ENCODE data around the gene HSD17B12. TPM values are rescaled to one million over a fixed set of nuclear protein-coding genes. Genes with fewer than 3 reads are reported as not detected.

HSD17B12 gene
- total RNA-seq, 1 donor from 2014 or later: 83.6 TPM

GRCh38 chr11:43899094-43899493 is 218.6 kb downstream of the HSD17B12 start:
- H3K4me3 ChIP-seq: no peak overlapping the region
- H3K27ac ChIP-seq (replicated peaks): no peak overlapping the region
- DNase-seq: no peak
- H3K36me3 ChIP-seq: peaks cover 82% of the 10 kb centered on the region
- no peaks in the 10 kb centered on the region for H3K4me1 ChIP-seq
- no peak for TF ChIP-seq CTCF (IDR thresholded peaks at IDR 0.05; ENCODE audit: borderline replicate concordance)
- H3K27me3 ChIP-seq (ENCODE audit: low read depth): no peaks in the 10 kb centered on the region
- no peaks in the 10 kb centered on the region for H3K9me3 ChIP-seq (replicated peaks)
- intact Hi-C loops (cut with micrococcal nuclease): no loop called here

- intact Hi-C loops (cut with micrococcal nuclease): no loop called here
- no peak overlapping the region for H3K27ac ChIP-seq (replicated peaks)
- H3K27me3 ChIP-seq (ENCODE audit: low read depth): no peaks in the 10 kb centered on the region
- no peak for DNase-seq
- no peak for TF ChIP-seq CTCF (IDR thresholded peaks at IDR 0.05; ENCODE audit: borderline replicate concordance)
- peaks cover 64% of the 10 kb centered on the region for H3K36me3 ChIP-seq
- no peak overlapping the region for H3K4me3 ChIP-seq
- peaks cover 22% of the 10 kb centered on the region for H3K4me1 ChIP-seq
- H3K9me3 ChIP-seq (replicated peaks): no peaks in the 10 kb centered on the region
Measured at GRCh38 chr11:43901551-43901950, 221.0 kb downstream of the HSD17B12 start.

GRCh38 chr11:43903078-43903477 is 222.5 kb downstream of the HSD17B12 start:
- Histone ChIP-seq H3K4me3 (no peak overlapping the region), H3K4me1 (peaks cover 35% of the 10 kb centered on the region), H3K27me3 (ENCODE audit: low read depth) (no peaks in the 10 kb centered on the region), H3K9me3 (replicated peaks) (no peaks in the 10 kb centered on the region), H3K36me3 (peaks cover 50% of the 10 kb centered on the region), H3K27ac (replicated peaks) (no peak overlapping the region)
- no peak for TF ChIP-seq CTCF (IDR thresholded peaks at IDR 0.05; ENCODE audit: borderline replicate concordance)
- intact Hi-C loops (cut with micrococcal nuclease): no loop called here
- DNase-seq: no peak

GRCh38 chr11:43903969-43904368 is 223.4 kb downstream of the HSD17B12 start:
- H3K36me3 ChIP-seq: peaks cover 47% of the 10 kb centered on the region
- intact Hi-C loops (cut with micrococcal nuclease): no loop called here
- H3K27me3 ChIP-seq (ENCODE audit: low read depth): no peaks in the 10 kb centered on the region
- DNase-seq: no peak
- no peak for TF ChIP-seq CTCF (IDR thresholded peaks at IDR 0.05; ENCODE audit: borderline replicate concordance)
- H3K4me3 ChIP-seq: no peak overlapping the region
- H3K9me3 ChIP-seq (replicated peaks): no peaks in the 10 kb centered on the region
- H3K4me1 ChIP-seq: peaks cover 41% of the 10 kb centered on the region
- H3K27ac ChIP-seq (replicated peaks): no peak overlapping the region

- no peak overlapping the region for H3K4me3 ChIP-seq
- peak overlapping the region; percentile 74 for H3K27ac ChIP-seq (replicated peaks)
- H3K9me3 ChIP-seq (replicated peaks): no peaks in the 10 kb centered on the region
- H3K4me1 ChIP-seq: peaks cover 41% of the 10 kb centered on the region
- intact Hi-C loops (cut with micrococcal nuclease): no loop called here
- H3K36me3 ChIP-seq: peaks cover 44% of the 10 kb centered on the region
- DNase-seq: no peak
- H3K27me3 ChIP-seq (ENCODE audit: low read depth): no peaks in the 10 kb centered on the region
- no peak for TF ChIP-seq CTCF (IDR thresholded peaks at IDR 0.05; ENCODE audit: borderline replicate concordance)
Measured at GRCh38 chr11:43904742-43905535, 224.4 kb downstream of the HSD17B12 start.

Measured in left ventricle myocardium inferior (tissue), 1 donor.